ENCODE measurements around the gene PLEKHB1.
"Not testable (repeated sequence)": the region's sequence is repeated elsewhere in the genome, so short reads cannot be mapped to it uniquely, and the experiment has no call there.

Gene PLEKHB1

DNA sequence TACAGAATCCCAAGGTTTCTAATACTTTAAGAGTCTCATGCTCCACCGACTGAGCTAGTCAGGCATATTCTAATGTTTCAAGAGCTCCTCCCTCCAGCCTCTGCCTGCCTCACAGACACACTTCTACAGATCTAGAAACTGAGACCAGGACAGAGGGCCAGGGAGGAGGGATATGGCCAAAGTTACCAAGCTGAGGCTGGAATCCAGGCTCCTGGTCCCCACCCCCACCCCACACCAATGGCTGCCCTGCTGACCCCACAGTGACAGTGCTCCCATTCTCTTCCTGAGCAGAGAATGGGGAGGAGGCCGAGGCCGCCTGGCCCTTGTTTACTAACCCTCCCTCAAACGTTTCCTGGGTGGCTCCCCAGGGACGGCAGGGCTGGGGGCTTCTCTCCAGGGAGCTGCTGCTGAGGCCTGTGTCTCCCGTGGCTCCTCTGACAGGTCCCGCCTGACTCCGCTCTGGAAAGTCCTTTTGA lies 2.2 kb downstream of the PLEKHB1 start:
- no peak for DNase-seq

- no peak for DNase-seq
Measured at GRCh38 chr11:73649206-73649605, 2.8 kb downstream of the PLEKHB1 start.

DNA sequence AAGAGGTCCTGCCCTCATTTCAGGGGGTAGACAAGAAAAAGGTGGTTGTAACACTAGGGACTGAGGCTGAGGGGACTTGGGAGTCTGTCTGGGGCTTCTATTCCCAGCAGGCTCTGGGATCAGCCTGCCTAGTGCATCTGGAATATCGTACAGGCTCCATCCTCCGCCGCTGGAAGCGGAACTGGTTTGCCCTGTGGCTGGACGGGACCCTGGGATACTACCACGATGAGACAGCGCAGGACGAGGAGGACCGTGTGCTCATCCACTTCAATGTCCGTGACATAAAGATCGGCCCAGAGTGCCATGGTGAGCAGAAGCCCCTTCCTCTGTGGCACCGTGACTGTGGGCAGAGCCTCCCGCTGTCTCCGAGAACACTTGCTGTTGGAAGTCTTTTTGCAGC lies 4.0 kb downstream of the PLEKHB1 start:
- no peak for DNase-seq

GRCh38 chr11:73651252-73651651 lies 4.9 kb downstream of the PLEKHB1 start:
- no peak for DNase-seq

GRCh38 chr11:73651661-73652045 lies 5.3 kb downstream of the PLEKHB1 start:
- DNase-seq = no peak

DNA sequence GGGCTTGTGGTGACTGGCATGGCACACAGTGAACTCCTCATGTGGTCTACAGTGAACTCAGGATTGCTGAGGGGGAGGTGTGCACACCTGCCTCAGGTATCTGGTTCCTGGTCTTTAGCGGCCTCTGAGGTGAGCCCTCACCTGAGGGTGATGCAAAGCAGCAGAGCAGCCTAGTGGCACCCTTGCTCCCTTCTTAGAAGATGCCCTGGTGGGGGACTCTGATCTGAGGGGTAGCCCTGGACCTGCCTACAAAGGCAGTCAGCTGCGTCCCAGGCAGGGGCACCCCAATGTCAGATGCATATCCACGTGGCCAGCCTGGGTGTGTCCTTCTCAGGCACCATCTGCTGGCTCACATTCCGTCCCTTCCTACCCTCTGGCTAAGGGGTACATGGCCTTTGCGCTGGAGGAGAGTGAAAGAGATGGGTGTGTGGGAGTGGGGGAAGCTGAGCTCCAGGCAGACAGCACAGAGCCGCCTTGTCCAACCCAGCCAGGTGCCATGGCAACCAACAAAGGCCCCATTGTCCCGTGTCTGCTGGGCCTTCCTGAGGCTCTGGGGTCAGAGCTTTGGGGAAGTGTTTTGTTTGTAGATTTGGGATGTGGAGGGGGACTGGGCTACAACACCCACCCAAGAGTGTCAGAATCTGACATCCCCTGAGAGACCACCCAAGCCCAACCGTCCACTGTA lies 5.8 kb downstream of the PLEKHB1 start:
- DNase-seq = no peak

DNA sequence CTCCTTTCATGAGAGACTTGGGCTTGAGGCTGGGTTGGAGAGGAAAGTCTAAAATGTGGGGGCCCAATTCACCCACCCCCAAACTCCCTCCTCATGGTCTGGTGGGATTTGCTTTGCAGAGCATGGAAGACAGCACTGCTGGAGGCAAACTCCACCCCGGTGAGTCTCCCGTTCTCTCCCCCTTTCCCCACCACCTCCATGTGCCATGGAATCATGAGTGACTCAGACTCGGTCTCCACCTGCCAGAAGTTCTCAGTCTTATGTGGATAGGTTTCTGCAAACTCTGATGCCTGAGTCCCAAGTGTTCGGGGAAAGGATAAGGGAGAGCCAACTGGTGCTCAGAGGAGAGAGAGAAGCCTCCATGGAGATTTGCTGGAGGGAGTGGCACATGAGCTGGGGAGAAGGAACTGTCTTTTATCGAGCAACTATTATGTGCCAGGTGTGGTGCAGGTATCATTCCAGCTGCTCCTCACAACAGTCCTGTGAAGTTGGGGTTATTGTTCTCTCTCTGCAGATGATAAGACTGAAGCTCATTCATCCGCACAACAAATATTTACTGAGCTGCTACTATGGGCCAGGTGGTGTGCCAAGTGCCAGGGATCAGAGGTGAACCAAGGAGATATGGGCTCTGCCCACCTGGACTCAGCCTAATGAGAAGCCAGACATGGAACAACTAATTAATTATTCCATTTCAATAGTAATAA lies 6.6 kb downstream of the PLEKHB1 start:
- DNase-seq = no peak

GRCh38 chr11:73653996-73654395 lies 7.6 kb downstream of the PLEKHB1 start:
- DNase-seq = no peak

DNA sequence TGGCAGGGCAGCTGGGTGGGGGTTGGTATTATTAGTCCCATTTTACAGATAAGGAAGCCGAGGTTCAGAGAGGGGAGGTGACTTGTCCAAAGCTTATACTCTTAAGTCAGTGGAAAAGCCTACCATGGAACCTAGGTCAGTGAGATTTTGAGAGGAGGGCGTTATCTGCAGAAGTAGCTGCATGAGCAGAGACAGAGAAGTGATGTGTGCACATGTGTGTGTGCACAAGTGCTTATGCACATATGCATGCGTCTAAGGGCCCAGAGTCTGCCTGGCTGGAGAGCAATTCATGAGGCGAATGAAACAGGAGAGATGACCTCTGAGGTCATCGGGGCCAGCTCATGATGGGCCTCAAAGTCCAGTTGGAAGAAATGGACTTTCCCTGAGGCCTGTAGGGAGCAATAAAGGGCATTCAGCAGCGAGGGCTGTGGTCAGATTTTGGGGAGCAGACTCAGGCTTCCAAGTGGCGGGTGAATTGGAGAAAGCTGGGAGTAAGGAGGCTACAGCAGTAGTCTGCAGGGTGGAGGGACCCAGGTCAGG lies 8.2 kb downstream of the PLEKHB1 start:
- DNase-seq = no peak

- DNase-seq = no peak
Measured at GRCh38 chr11:73655686-73656085, 9.3 kb downstream of the PLEKHB1 start.

- no peak for DNase-seq
Measured at GRCh38 chr11:73656985-73657384, 10.6 kb downstream of the PLEKHB1 start.

GRCh38 chr11:73659961-73660360 lies 13.6 kb downstream of the PLEKHB1 start:
- DNase-seq = no peak

DNA sequence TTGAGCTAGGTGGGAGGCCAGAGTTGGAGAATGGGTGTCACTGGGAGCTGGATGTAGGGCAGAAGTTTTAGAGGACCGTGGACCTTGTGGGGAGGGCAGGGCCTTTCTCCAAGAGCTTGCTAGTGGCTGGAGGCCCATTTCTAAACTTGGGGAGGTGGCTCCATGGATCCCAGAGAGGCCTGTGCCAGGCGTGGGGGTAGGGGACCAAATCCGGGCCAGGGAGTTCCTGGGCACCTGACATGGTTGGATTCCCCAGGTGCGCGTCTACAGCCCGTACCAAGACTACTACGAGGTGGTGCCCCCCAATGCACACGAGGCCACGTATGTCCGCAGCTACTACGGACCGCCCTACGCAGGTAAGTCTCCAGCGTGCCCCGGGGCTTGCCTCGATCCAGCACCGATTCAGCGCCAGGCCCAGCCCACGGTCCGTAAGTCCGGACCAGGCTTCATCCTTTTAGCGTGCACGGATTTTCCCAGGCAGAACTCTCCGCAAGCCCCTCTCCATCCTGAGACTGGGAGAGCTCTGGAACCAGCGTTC lies 14.2 kb downstream of the PLEKHB1 start:
- DNase-seq = no peak

GRCh38 chr11:73661035-73661628 lies 14.8 kb downstream of the PLEKHB1 start:
- DNase-seq = no peak

DNA sequence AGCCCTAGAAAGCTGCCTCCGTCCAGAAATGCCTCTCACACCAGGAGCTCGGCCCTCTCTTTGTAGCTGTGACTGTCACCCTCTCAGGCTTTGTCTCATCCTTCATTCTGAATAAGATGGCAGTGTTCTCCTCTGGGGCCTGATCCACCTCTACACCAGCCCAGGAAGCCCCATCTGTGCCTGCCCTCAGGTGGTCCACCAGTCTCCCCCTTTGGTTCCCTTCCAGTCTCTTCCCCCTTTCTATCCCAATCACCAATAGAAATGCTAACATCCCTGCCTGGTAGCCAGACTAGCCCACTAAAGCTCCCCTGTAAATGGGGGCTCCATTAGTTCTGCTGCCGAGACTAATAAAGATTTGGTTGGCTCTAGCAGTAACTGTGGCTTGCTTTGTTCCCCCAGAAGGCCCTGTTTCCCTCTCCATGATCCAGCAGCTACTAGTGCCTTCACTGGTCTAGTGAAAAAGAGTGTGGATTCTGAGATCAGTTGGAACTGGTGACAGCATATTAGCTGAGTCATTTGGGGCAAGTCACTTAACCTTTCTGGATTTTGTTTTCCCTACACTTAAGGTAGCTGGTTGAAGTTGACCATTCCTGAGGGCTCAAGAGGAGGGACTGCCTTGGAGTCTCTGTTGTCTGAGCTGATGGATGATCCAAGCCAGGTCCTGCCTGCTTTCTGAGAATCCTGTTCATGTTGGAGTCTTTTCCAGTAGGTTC lies 16.2 kb downstream of the PLEKHB1 start:
- DNase-seq = no peak

DNA sequence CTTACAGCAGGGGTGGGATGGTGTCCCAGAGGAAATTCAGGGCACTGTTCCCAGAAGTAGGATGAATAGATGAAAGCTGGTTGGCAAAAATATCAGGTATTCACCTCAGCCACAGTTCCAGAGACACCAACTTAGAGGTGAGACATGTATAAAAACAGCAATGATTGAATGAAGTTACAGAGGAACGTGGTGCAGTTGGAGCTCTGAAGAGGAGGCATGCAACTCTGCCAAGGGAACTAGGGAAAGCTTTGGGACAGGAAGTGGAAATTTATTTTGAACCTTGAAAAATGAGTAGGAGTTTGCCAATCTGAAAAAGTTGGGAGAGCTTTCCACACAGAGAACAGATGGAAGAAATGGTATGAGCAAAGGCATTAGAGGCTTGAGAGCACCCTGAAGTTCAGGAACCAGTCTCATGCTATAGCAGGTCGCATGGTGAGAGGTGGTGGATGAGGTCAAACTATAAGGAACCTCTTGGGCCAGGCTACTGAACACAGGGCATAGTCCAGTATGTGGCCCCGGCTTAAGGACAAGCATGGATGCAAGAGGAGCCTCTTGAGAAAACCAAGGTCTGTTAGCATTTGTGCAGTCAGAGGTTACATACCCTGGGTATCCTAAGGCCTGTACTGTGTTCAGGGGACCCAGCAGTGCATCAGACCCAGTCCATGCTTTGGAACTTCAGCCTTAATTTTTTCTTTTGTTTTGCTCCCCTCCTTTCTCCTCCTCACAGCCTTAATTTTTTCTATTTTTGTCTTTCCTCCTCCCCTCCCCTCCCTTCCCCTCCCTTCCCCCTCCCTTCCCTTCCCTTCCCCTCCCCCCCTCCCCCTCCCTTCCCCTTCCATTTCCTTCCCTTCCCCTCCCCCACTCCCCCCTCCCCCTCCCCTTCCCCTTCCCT lies 17.5 kb downstream of the PLEKHB1 start:
- no peak for DNase-seq

DNA sequence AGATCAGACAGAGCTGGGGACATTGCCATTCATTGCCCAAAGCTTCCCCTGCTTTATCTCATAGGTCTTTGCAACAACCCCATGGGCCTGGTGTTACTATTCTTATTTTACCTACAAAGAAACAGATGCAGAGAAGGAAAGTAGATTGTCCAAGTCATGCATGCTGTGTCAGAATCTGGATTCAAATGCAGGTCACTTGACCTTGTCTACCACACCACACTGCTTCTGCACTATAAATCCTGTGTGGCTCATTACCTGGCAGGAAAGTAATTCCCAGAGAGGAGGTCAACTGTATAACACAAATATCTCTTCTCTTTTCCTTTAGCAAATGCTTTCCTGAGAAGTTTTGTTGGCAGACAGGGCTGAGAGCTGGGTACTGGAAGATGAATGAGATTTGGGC lies 18.5 kb downstream of the PLEKHB1 start:
- DNase-seq = no peak

GRCh38 chr11:73667891-73668290 lies 21.5 kb downstream of the PLEKHB1 start:
- DNase-seq = no peak

GRCh38 chr11:73670808-73671207 lies 24.4 kb downstream of the PLEKHB1 start:
- DNase-seq = no peak

GRCh38 chr11:73671701-73672100 lies 25.3 kb downstream of the PLEKHB1 start:
- DNase-seq = no peak

- not testable (repeated sequence) for DNase-seq
Measured at GRCh38 chr11:73676552-73676951, 30.2 kb downstream of the PLEKHB1 start.

GRCh38 chr11:73680687-73681086 lies 34.3 kb downstream of the PLEKHB1 start:
- no peak for DNase-seq

All from cortex of kidney (tissue), 1 donor.